PFSK-1 (cell line): ENCODE measurements around the gene CCDC167.

Experiments
- FOXP2 ChIP-seq: optimal IDR thresholded peaks from 2 replicates; pipeline ENCODE3; 2011; ENCODE audit warnings: borderline replicate concordance, control low read depth, inconsistent platforms; ENCODE audit not compliant: insufficient read depth; ENCODE audit errors: extremely low read length, extremely low read depth
- POLR2AphosphoS5 ChIP-seq: IDR thresholded peaks from 2 replicates; pipeline ENCODE4 v1.6.1; 2012; ENCODE audit warnings: low read depth, mild to moderate bottlenecking, control low read depth, low read length, moderate library complexity
- SIN3A ChIP-seq: IDR thresholded peaks from 2 replicates; pipeline ENCODE4 v1.6.1; 2012; ENCODE audit warnings: mild to moderate bottlenecking, low read length, moderate library complexity, borderline replicate concordance; ENCODE audit not compliant: insufficient read depth
- TAF1 ChIP-seq: IDR thresholded peaks from 2 replicates; pipeline ENCODE4 v1.6.1; 2012; ENCODE audit warnings: low read length, control low read depth, borderline replicate concordance; ENCODE audit not compliant: insufficient read depth
- TF ChIP-seq, protein P1 (sequence below), 2 experiments: IDR thresholded peaks; 2 replicates each; pipeline versions ENCODE4 v1.6.1 to v1.8.0; 2011 to 2012; ENCODE audit warnings: low read depth in 2 of 2, low read length in 2 of 2, control low read depth in 1 of 2, inconsistent platforms in 1 of 2, mild to moderate bottlenecking in 1 of 2, moderate library complexity in 1 of 2; ENCODE audit not compliant: insufficient read depth in 1 of 2

The CCDC167 gene

DNA sequence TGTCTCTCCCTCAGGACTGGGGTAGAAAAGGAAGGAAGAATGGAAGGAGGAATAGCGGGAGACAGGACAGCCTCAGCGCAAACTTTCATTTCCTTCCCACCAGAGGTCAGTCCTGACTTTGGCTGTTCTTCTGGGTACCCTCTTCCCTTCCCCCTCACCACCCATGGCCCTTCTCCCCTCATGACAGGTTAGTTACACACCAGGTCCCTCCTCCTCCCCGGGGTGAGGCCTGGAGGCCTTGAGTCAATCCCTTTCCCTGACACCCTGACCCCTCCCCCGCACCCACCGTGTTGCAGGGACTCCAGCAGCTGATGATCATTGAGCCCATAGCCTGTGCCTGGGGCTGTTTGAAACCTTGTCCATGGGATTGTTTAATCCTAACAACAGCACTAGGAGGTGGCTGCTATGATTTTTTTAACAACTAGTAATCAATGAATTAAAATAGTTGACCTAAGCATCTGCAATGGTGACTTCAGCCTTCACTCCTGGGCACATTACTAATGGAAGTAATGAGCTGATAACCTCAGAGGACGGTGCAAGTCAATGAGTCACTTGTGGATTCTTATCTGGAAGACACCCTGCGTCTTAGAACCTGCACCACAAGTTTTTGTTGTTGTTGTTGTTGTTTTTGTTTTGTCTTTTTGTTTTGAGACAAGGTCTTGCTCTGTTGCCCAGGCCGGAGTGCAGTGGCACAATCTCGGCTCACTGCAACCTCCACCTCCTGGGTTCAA is 46.6 kb upstream of the CCDC167 start:
- TF ChIP-seq POLR2AphosphoS5 (no peak), TAF1 (no peak), FOXP2 (no peak), SIN3A (no peak)
- TF ChIP-seq, protein P1, sequence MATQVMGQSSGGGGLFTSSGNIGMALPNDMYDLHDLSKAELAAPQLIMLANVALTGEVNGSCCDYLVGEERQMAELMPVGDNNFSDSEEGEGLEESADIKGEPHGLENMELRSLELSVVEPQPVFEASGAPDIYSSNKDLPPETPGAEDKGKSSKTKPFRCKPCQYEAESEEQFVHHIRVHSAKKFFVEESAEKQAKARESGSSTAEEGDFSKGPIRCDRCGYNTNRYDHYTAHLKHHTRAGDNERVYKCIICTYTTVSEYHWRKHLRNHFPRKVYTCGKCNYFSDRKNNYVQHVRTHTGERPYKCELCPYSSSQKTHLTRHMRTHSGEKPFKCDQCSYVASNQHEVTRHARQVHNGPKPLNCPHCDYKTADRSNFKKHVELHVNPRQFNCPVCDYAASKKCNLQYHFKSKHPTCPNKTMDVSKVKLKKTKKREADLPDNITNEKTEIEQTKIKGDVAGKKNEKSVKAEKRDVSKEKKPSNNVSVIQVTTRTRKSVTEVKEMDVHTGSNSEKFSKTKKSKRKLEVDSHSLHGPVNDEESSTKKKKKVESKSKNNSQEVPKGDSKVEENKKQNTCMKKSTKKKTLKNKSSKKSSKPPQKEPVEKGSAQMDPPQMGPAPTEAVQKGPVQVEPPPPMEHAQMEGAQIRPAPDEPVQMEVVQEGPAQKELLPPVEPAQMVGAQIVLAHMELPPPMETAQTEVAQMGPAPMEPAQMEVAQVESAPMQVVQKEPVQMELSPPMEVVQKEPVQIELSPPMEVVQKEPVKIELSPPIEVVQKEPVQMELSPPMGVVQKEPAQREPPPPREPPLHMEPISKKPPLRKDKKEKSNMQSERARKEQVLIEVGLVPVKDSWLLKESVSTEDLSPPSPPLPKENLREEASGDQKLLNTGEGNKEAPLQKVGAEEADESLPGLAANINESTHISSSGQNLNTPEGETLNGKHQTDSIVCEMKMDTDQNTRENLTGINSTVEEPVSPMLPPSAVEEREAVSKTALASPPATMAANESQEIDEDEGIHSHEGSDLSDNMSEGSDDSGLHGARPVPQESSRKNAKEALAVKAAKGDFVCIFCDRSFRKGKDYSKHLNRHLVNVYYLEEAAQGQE (IDR thresholded peaks at IDR 0.05; ENCODE audit: insufficient read depth in 1 of 2, low read depth in 2 of 2, low read length in 2 of 2) = no peak

DNA sequence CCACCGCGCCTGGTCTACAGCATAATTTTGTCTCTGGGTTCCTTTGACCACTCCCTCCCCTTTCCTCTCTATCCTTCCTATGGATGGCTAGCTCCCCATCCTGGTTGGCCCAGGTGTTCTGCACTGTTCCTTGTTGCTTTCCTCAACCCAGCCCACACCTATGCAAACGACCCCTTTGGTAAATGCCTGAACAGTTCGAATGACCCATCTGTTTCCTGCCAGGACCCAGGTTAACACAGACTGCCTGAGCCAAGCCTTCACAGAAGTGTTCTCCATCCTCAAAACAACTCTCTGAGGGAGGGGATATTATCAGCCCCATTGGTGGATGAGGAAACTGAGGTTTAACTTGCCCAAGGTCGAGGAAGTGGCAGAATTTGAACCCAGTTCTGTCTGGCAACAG is 44.8 kb upstream of the CCDC167 start:
- TF ChIP-seq TAF1 (no peak), SIN3A (no peak), POLR2AphosphoS5 (no peak), FOXP2 (no peak)
- TF ChIP-seq, protein P1 (IDR thresholded peaks at IDR 0.05; ENCODE audit: insufficient read depth in 1 of 2, low read depth in 2 of 2, low read length in 2 of 2) = no peak

DNA sequence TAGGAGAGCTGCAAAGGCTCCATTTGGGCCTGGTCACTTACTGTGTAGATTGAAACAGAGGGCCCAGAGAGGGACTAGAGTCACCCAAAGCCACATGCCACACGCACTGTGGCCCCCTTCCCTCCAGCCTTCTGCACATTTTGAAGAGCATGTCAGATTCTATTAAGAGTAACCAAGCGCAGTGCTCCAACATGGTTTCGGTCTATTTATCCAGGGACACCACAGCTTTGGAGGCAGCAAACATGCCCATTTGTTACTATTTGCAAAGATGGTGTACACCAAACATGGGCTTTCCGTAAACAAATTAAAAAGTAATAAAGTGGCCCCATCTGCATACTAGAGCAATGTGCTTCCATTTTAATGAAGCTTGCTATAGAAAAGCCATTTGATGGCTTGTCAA is 43.7 kb upstream of the CCDC167 start:
- no peak for TF ChIP-seq SIN3A
- TF ChIP-seq POLR2AphosphoS5 = no peak
- TF ChIP-seq FOXP2 = no peak
- TF ChIP-seq, protein P1 (IDR thresholded peaks at IDR 0.05; ENCODE audit: insufficient read depth in 1 of 2, low read depth in 2 of 2, low read length in 2 of 2) = no peak
- TF ChIP-seq TAF1 = no peak

DNA sequence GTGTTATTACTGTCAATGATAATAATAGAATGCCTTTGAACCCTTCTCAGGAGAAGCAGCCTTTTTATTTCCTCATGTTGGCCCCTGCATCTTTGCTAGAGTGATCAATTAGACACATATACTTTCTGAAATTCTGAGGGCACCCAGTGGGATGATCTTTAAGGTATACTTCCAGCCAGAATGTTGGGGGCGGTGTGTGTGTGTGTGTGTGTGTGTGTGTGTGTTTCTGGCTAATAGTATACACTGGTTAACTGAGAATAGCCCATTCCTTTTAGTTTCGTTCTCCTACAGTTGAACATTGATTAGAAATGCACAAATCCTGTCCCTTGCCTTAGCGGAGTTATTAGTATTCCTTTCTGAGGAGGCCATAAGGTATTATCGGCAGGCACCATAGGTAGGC is 41.7 kb upstream of the CCDC167 start:
- TF ChIP-seq FOXP2 (no peak), SIN3A (no peak), TAF1 (no peak), POLR2AphosphoS5 (no peak)
- TF ChIP-seq, protein P1 (IDR thresholded peaks at IDR 0.05; ENCODE audit: insufficient read depth in 1 of 2, low read depth in 2 of 2, low read length in 2 of 2) = no peak
